Activated CD4-positive, alpha-beta T cell treated with anti-CD3 and anti-CD28 coated beads, Interleukin-2, Interleukin-6, amounts not matched to agents 100 ng/mL and 50 ng/mL, durations not matched to agents 16 hours and 8 hours (primary cell): ENCODE data around the gene SUMO4.

Source experiments
- DNase-seq: peaks from one replicate; pipeline ENCODE4 v3.0.0-alpha.2; 2020

The SUMO4 gene

DNA sequence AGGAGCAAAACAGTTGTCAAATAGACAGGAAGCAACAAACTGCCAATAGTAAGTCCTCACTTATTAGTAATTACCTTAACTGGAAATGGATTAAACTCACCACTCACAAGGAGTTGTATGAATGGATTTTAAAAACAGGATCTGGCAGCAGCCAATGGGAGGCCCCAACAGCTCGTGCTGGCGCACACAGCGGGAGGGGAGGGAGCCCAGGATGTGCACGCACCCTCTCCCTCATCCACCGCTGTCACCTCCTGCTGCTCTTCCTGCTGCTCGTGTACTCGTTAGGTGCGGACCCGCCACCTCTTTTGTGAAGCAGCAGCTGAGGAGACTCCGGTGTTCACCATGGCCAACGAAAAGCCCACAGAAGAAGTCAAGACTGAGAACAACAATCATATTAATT lies at the start of gene SUMO4:
Gene SUMO4, plus strand, starts transcription at position 213 of the 400 bp plus-strand sequence. Its CDS starts 130 bp downstream, at position 343.
- DNase-seq = no peak

DNA sequence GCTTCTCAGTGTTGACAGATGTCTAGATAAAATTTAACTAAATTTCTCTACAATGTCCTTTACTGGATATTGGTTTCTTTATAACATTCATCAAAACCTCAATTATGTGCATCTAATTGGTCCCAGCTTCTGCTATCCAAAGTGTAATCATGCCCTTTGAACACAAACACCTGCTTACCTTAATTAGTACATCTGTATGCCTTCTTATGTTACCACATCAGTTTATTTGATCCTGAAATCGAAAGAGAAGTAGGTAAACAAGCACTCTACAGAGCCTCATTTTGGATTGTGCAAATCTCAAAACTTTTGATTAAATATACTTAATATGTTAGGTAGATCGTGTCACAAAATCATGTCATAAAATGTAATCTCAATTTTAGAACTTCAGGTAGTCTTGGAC lies 46.1 kb upstream of the SUMO4 start:
- DNase-seq = no peak

DNA sequence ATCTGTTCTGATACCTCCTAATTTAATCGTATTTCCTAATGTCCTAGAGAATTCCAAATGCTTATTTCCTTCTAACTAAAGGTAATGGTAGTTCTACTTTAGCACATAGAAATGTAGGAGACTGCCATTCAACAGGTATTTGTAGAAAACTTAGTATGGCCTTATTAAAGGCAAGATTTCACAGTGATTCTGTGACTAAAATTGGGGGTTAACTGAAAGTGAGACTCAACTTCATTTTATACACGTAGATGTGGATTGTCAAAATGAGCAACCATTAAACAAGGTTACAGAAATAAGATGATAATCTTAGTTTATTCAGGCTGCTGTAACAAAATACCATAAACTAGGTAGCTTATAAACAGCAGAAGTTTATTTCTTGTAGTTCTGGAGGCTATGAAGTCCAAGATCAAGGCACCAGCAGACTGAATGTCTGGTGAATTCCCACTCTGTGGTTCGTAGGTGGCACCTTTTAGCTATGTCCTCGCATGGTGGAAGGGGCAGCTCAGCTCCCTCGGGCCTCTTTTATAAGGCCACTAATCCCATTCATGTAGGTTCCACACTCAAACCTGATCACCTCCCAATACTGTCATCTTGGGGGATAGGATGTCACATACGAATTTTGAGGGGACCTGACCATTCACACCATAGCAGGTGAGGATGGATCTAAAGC lies 43.8 kb upstream of the SUMO4 start:
- no peak for DNase-seq

DNA sequence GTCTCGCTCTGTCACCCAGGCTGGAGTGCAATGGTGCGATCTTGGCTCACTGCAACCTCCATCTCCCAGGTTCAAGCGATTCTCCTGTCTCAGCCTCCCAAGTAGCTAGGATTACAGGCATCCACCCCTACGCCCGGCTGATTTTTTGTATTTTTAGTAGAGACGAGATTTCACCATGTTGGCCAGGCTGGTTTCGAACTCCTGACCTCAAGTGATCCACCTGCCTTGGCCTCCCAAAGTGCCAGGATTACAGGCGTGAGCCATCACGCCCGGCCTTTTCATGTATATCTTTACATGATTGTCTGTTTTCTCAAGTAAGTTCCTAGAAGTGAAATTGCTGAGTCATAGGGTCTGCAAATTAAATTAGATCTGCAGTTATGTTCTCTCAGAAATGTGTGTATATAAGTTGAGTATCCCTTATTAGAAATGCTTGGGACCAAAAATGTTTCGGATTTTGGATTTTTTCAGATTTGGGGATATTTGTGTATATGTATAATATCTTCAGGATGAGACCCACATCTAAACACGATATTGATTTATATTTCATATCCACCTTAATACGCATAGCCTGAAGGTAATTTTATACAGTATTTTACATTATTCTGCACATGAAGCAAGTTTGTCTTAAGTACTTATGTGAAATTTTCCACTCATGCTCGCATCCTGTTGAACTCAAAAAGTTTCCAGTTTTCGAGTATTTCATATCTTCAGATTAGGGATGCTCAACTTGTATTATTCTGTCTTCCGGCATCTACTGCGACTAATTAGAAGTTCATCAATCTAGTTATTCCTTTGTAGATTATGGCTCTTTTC lies 42.1 kb upstream of the SUMO4 start:
- no peak for DNase-seq

DNA sequence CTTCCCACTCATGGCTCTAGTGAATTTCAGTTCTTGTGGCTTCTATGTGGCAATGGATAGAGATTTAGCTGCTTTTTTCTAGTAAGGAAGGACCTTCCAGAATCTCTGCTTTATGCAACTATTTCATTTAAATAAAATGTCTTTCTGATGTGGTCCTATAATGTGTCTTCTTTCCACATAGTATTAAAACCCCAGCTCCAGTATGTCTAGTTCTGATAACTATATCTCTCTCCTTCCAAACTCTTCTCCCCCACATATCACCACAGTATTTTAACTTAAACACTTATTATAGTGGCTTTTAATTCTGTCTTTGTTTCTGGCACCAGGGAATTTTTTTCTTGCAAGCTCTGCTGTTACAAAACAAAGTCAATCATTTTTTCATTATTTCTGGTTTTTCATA lies 40.6 kb upstream of the SUMO4 start:
- no peak for DNase-seq

DNA sequence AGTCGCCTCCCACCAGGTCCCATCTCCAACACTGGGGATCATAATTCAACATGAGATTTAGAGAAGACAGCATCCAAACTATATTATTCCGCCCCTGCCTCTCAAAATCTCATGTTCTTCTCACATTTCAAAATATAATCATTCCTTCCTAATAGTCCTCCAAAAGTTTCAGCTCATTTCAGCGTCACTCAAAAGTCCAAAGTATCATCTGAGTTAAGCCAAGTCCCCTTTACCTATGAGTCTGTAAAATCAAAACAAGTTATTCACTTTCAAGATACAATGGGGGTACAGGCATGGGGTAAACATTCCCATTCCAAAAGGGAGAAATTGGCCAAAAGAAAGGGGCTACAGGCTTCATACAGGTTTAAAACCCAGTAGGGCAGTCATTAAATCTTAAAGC lies 39.5 kb upstream of the SUMO4 start:
- no peak for DNase-seq

DNA sequence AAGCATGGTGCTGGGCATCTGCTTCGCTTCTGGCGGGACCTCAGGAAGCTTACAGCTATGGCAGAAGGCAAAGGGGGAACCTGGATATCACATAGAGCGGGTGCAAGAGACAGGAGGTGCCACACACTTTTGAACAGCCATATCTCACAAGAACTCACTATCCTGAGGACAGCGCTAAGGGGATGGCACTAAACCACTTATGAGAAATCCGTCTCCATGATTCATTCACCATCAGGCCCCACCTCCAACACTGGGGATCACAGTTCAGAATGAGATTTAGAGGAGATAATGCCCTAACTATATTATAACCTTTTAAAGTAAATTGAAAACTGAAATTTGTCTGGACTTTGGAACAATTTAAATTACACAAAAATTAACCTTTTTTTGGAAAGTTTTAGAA lies 37.8 kb upstream of the SUMO4 start:
- DNase-seq = no peak

DNA sequence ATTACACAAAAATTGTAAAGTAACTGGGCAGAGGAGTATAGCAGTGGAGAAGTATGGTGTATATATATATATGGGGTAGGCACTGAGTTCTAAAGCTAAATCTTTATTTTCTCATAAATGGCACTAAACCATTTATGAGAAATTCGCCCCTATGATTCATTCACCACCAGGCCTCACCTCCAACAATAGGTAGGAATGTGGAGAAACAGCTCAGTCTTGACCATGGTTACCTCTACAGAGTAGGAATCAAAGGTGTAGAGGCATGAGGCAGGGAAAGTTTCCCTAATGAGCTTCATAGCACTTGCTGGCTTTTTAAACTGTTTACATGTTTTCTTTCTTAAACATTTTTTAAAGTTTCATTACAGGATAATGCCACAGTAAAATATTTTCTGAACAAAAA lies 36.9 kb upstream of the SUMO4 start:
- DNase-seq = no peak

DNA sequence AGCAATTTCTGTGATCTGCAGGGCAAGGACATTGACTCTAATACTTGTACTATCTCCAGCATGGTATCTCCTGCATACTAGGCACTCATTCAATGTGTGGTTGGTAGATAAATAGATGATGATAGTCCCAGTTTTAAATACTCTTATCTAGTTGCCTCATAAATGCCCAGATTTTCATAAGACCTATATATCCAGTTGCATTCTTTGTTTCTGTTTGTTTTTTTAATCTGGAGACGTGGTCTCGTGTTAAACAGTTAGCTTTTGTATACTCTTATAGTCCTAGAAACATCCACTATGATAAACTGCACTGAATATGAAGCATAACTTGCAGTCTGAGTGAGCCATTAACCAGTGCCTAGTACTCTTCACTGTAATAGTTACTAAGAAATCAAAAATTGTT lies 35.5 kb upstream of the SUMO4 start:
- no peak for DNase-seq

DNA sequence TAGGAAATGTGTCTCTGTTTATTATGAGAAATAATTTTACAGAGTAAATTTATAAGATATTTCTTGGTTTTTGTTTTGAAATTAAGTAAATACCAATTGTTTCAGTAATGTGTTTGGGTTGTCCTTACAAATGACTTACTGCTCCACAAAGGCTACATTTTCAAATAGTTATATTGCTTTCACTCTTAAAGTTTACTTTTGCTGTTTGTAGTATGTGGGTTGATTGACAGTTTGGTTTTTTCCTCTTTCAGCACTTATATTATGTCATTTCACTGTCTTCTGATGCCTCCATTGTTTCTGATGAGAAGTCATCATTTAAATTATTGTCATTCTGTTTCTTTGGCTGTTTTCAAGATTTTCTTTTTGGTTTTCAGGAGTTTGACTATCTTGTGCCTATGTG lies 34.9 kb upstream of the SUMO4 start:
- no peak for DNase-seq

DNA sequence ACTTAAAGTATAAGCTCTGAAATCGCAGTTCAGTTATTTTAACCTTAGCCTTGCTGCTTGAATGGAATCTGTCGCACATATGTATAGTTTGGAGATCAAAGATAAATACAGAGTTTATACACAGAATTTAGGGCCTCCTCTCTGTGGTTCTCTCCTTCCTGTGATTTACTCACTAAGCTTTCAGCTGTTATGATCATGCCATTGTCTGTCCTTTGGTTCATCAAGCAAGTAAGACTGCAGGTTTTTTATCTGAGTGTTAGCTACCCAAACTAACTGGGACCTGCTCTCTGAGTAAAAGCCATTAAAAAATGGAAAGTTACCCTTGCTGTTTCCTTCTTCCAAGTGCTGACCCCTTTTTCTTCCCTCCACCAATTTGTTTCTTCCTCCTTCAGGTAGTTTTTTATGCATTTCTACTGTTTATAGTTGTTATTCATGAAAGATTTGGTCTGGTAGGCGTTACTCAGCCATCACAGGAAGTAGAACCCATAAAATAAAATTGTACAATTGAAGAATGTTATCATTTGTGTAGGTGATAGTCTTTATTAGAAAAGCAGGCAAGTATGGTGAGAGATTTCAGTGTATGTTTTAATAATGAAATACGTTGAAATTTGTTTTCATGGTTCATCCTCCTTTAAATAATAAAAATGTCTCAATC lies 33.7 kb upstream of the SUMO4 start:
- DNase-seq = peak; percentile 43

DNA sequence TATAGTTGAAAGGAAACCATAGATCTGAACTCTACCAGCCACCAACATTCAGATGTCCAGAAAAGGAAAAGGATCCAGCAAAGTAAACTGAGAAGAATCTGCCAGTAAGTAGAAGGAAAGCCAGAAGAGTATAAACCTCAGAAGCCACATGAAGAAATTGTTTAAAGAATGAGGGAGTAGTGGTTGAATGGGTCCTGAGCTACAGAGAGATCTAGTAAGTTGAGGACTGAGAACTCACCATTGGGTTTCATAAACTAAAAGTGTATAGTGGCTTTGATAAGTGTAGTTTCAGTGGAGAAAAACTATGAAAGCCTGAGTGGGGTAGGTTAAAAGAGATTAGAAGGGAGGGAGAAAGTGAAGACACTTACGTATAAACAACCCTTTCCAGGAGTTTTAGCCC lies 32.0 kb upstream of the SUMO4 start:
- peak; percentile 58 for DNase-seq

DNA sequence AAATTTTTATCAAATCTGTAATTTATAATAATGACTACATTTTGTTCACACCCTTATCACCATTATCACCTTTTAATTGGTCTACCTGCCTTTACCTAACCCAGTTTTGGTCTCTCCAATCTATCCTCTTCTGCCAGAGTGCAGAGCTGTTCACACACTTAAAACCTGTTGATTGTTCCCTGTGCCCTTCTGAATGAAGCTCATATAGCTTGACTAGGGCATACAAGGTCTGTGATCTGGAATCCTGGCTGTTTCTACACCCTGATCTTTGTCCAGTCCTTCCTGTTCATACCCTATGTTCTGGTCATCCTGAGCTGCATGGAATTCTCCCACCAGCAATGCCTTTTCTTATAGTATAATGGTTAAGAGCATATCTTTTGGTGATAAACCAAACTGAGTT lies 28.9 kb upstream of the SUMO4 start:
- no peak for DNase-seq

DNA sequence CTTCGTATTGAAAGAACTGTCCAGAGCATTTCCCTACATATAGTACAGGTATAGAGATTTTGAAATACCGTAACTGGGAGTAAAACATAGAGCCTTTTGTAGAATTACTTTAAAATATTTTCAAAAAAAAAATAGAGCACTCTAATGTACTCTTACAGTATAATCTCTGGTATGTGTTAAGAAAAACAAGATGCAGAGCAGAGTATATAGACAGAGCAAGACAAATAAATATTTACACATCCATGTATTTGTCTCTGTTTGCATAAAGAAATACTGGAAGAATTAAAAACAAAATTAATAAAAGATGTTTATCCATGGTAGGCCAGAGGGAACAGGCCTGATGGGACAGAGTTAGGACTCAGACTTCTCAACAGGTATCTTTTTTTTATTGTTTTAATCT lies 28.0 kb upstream of the SUMO4 start:
- no peak for DNase-seq

DNA sequence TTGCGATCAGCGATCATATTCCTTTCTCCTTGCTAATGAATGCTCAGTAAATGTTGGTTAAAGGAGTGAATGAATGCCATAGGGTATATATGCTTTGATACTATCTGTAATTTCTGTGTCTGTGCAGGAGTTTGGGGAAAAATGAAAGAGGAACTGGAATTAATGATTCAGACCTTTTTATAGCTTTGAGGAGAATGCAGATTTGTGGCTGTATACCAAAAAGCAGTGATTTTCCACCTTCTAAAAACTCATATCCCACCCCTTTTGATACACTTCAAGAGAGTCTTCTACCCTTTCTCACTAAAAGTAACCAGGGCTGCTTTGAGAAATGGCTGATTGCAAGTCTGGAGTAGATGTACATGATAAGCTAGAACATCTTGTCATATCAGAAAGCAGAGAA lies 26.6 kb upstream of the SUMO4 start:
- no peak for DNase-seq

DNA sequence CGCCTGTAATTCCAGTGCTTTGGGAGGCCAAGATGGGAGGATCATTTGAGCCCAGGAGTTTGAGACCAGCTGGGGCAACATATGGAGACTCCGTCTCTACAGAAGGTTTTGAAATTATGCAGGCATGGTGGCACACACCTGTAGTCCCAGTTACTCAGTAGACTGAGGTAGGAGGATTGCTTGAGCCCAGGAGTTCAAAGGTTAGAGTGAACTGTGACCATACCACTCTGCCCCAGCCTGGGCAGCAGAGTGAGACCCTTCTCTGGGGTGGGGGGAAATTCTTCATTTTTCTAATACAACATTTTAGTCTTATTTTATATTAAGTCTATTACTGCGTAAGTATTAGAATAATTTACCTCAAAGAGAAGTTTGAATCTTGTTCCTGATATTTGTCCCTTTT lies 20.1 kb upstream of the SUMO4 start:
- no peak for DNase-seq

DNA sequence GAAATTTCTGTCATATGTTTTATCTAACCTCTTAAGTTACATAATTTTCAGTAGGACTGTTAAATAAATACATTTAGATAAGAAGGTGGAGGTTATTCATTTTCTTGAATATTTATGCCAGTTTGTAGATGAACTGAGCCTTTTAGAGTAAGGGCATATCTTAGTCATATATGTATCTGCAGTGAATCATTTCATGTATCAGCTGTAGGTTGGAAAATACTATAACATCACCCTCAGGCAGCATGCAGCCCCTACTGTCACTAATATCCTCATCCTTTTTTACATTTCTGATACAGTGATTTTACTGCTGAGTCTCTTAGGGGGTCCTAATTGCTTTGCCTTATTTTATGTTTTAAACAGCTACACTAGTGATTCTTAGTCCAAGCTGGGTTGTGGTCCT lies 19.5 kb upstream of the SUMO4 start:
- DNase-seq = peak; percentile 45

DNA sequence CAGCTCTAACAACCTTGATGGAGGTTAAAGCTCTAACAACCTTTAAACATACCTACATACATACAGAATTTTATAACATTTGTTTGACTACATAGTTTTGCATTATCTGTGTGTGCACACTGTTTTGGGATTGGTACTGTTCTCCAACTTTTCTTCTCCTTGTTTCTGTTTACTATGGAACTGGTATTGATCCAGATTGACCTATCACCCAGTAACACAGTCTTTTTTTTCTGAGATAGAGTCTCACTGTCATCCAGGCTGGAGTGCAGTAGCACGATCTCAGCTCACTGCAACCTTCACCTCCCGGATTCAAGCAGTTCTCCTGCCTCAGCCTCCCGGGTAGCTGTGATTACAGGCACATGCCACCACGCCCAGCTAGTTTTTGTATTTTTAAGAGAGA lies 16.7 kb upstream of the SUMO4 start:
- no peak for DNase-seq

DNA sequence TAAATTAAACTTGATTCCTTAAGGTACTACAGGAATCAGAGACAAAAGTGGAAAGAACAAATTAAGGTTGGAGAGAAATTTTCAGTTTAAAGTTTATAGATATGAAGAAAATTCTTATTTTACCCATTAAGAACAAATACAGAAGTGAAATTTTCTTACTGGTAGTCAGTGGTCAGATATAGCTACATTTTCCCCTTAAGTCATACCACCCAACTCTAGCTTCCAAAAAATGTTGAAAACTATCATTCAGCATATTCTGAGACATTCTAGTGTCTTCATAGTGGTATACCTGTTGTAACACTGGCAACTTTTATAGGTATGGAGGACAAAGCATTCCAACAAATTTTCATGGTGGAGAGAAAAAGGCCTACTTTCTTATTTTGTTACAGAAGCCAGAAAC lies 15.6 kb upstream of the SUMO4 start:
- DNase-seq = no peak

DNA sequence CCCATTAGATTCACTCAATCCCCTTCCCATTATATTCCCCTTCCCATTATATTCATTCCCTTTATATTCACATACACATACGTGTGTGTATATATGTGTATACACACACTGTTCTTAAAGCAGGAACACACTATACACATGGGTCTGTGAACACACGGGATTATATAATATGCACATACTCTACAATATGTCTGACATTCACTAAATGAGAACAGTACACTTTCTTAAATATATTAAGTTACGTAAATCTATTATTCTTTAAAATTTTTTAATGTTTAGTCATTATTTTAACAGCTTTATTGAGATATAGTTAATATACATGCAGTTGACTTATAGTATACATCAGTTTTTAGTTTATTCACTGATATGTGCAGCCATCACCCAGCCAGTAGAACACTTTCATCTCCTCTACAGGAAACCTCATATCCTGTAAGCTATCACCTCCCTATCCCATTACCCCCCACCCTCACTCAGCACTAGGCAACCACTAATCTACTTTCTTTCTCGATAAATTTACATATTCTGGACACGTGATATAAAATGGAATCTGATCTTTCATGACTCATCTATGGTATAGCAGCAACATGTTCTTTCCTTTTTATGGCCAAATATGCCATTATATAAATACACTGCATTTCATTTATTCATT lies 13.9 kb upstream of the SUMO4 start:
- DNase-seq = no peak

DNA sequence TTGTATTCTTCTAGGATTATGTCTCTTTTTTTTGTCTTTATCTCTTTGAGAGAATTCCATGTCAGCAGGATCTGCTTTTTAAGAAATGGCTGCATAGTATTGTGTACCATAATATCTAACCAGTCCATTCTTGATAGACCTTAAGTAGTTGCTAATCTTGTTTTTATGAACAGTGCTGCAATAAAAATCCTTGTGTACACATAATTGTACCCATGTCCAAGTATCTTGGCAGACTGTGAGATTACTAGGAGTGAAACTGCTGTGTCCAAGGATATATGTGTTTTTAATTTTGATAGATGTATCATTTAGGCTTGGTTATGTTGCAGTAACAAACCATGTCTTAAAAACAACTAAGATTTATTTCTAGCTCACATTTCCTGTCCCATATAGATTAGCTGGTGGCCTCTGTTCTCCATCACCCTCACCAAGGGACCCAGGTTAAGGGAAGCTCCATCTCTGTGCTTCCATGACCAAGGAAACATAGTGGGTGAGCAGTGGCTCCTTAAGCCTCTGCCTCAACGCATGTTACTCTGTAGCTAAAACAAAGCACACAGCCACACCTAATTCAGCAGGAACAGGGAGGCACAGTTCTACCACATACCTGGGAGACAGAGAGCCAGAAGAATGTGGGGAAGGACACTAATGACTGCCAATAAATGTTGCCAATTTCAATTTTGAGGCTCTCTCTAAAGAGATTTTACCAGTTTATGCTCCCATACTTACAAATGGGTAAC lies 12.1 kb upstream of the SUMO4 start:
- no peak for DNase-seq

DNA sequence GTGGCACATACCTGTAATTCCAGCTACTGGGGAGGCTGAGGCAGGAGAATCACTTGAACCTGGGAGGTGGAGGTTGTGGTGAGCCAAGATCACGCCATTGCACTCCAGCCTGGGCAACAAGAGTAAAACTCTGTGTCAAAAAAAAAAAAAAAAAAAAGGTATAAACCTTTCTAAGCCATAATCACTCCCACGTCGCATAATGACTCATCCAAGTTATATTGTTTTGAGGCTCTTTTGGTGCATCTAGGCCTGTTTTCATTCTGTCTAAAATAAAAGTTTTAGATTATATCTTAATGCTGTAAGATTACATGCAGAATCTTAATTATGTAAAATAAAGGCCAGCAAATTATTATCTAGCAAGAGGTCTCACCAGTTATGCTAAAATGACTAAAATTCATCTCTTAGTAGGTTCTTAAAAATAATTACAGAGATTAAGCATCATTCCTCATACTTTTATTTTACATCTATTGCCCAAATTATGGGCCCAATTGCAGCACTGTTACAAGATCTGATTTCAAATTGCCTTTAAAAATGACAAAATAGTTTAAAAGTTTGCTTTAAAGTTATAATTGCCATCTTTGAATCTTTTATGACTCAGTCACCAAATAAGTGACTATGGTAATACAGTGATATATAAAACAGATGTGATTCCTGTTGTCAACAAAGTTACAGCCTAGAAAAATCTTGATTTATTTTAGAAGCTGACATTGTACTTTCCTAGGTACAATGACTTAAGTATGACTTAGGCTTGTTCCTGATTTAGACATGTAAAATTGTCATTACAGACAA lies 10.4 kb upstream of the SUMO4 start:
- DNase-seq = no peak
